Prostate gland (tissue), 2 donors: Measurements from ENCODE around the gene ARPC1A. TPM values are rescaled to one million over a fixed set of nuclear protein-coding genes. Genes with fewer than 3 reads are reported as not detected.
"Not testable (repeated sequence)": the region's sequence is repeated elsewhere in the genome, so short reads cannot be mapped to it uniquely, and the experiment has no call there.

Experiments
- DNase-seq: peaks from one replicate; pipeline ENCODE4 v3.0.0-alpha.2; 2019; ENCODE audit warnings: low spot score
- H3K27ac ChIP-seq, 2 donors: fragments of 200-600 bp; sonication (generic); 2 replicates each; pipeline ENCODE4 v1.5.1; 2017 to 2019
- H3K27me3 ChIP-seq: fragments of 200-600 bp; sonication (generic); replicated peaks from 2 replicates; pipeline ENCODE4 v1.5.1; 2019; ENCODE audit not compliant: insufficient read depth
- H3K36me3 ChIP-seq, 2 donors: fragments of 200-600 bp; sonication (generic); 1 replicate in 1 of 2; 2 replicates in 1 of 2; pipeline versions ENCODE4 v1.5.1 to v1.8.1; 2017 to 2019
- H3K4me1 ChIP-seq: fragments of 200-600 bp; sonication (generic); replicated peaks from 2 replicates; pipeline ENCODE4 v1.5.1; 2019
- H3K4me3 ChIP-seq, 2 donors: fragments of 200-600 bp; sonication (generic); 2 replicates each; pipeline ENCODE4 v1.5.1; 2017 to 2019
- H3K9me3 ChIP-seq: fragments of 200-600 bp; sonication (generic); 2 replicates; pipeline ENCODE4 v1.5.1; 2017
- CTCF ChIP-seq, 4 experiments: fragments of 200-600 bp in 2 of 4; fragments of 450-650 bp in 2 of 4; sonication (generic) in 2 of 4; IDR thresholded peaks; 1 replicate in 3 of 4; 2 replicates in 1 of 4; pipeline ENCODE4 v1.5.1; 2016 to 2019; ENCODE audit warnings: antibody characterized with exemption in 4 of 4, mild to moderate bottlenecking in 2 of 4, moderate library complexity in 2 of 4
- POLR2A ChIP-seq: fragments of 450-650 bp; IDR thresholded peaks from one replicate; pipeline ENCODE4 v1.6.1; 2016; ENCODE audit warnings: antibody characterized with exemption, mild to moderate bottlenecking
- POLR2AphosphoS5 ChIP-seq: sonication (generic); formaldehyde crosslinking; IDR thresholded peaks from one replicate; pipeline ENCODE4 v1.6.1; 2017; ENCODE audit warnings: antibody characterized with exemption
- WGBS: methylation state at CpG from one replicate; pipeline ENCODE4 v1.1.5; 2018; 5-methylcytosine and 5-hydroxymethylcytosine counted together
- intact Hi-C: fragments of 100-400 bp; cut with DNase I; formaldehyde crosslinking; loops from one replicate; pipeline ENCODE4 v1.14.2; 2022
- total RNA-seq, 2 donors: library from RNA; depleted of rRNA; stranded (reverse); fragments of >200 nt; gene quantifications; one replicate each; pipeline ENCODE4 v1.1.0, GENCODE V29; 2016

The ARPC1A gene
- total RNA-seq, 2 donors from 2014 or later: 119 to 136 TPM

GRCh38 chr7:99352247-99352646 lies 26.5 kb downstream of the ARPC1A start:
- H3K4me1 ChIP-seq: no peaks in the 10 kb centered on the region
- no peak overlapping the region for H3K4me3 ChIP-seq
- H3K36me3 ChIP-seq: peaks cover 4 to 5% of the 10 kb centered on the region in 2 donors
- H3K27ac ChIP-seq: no peak overlapping the region
- 92% methylated on average over 5 of the region's 5 CpGs for WGBS
- H3K27me3 ChIP-seq: no peaks in the 10 kb centered on the region
- intact Hi-C loops: no loop called here
- no peak for TF ChIP-seq CTCF (IDR thresholded peaks at IDR 0.05)
- TF ChIP-seq POLR2A: no peak
- no peak for TF ChIP-seq POLR2AphosphoS5
- no peak for DNase-seq
- no peaks in the 10 kb centered on the region for H3K9me3 ChIP-seq

- intact Hi-C loops: no loop called here
- WGBS: 89% methylated on average over 7 of the region's 7 CpGs
- Histone ChIP-seq H3K27me3 (no peaks in the 10 kb centered on the region), H3K36me3 (peaks cover 3 to 4% of the 10 kb centered on the region in 2 donors), H3K4me1 (no peaks in the 10 kb centered on the region), H3K27ac (no peak overlapping the region), H3K9me3 (no peaks in the 10 kb centered on the region), H3K4me3 (no peak overlapping the region)
- no peak for DNase-seq
- TF ChIP-seq POLR2A: no peak
- no peak for TF ChIP-seq CTCF (IDR thresholded peaks at IDR 0.05)
- TF ChIP-seq POLR2AphosphoS5: no peak
These were observed 29.4 kb downstream of the ARPC1A start for GRCh38 chr7:99355098-99355497.

GRCh38 chr7:99357701-99358490 lies 32.2 kb downstream of the ARPC1A start:
- WGBS: 88% methylated on average over 16 of the region's 16 CpGs
- H3K4me1 ChIP-seq: no peaks in the 10 kb centered on the region
- TF ChIP-seq CTCF (IDR thresholded peaks at IDR 0.05): no peak
- no peak for TF ChIP-seq POLR2A
- TF ChIP-seq POLR2AphosphoS5: no peak
- no peak overlapping the region for H3K4me3 ChIP-seq
- peaks cover 0 to 6% of the 10 kb centered on the region in 2 donors for H3K36me3 ChIP-seq
- no peaks in the 10 kb centered on the region for H3K9me3 ChIP-seq
- intact Hi-C loops: no loop called here
- H3K27ac ChIP-seq: no peak overlapping the region
- H3K27me3 ChIP-seq: no peaks in the 10 kb centered on the region
- no peak for DNase-seq

GRCh38 chr7:99358521-99358920 lies 32.8 kb downstream of the ARPC1A start:
- 97% methylated on average over 15 of the region's 15 CpGs for WGBS
- H3K4me3 ChIP-seq, H3K27ac ChIP-seq, intact Hi-C loops, H3K36me3 ChIP-seq, H3K4me1 ChIP-seq, DNase-seq, H3K27me3 ChIP-seq, H3K9me3 ChIP-seq: not testable (repeated sequence)

GRCh38 chr7:99359465-99360154 lies 33.9 kb downstream of the ARPC1A start:
- Histone ChIP-seq H3K27ac (no peak overlapping the region), H3K4me3 (no peak overlapping the region), H3K27me3 (no peaks in the 10 kb centered on the region), H3K4me1 (no peaks in the 10 kb centered on the region), H3K36me3 (peaks cover 0 to 6% of the 10 kb centered on the region in 2 donors), H3K9me3 (no peaks in the 10 kb centered on the region)
- no peak for DNase-seq
- TF ChIP-seq POLR2AphosphoS5 (no peak), POLR2A (no peak), CTCF (IDR thresholded peaks at IDR 0.05) (no peak)
- intact Hi-C loops: no loop called here
- 88% methylated on average over 22 of the region's 22 CpGs for WGBS
